Stimulated activated CD8-positive, alpha-beta memory T cell treated with anti-CD3 and anti-CD28 coated beads, Interleukin-7, amount 100 ng/mL, for 48 hours (primary cell): ENCODE results near the gene NOL4L.
"Not testable (repeated sequence)": the region's sequence is repeated elsewhere in the genome, so short reads cannot be mapped to it uniquely, and the experiment has no call there.

Experiments
- DNase-seq, 2 donors: peaks; one replicate each; pipeline ENCODE4 v3.0.0-alpha.2; 2020; ENCODE audit warnings: low read depth in 1 of 2; ENCODE audit errors: extremely low read depth in 1 of 2

NOL4L gene

GRCh38 chr20:32598606-32599005 lies 13.5 kb upstream of the NOL4L start:
- no peak for DNase-seq

- DNase-seq, result no peak
Measured at GRCh38 chr20:32597714-32598113, 12.6 kb upstream of the NOL4L start.

GRCh38 chr20:32596681-32597252 lies 11.6 kb upstream of the NOL4L start:
- DNase-seq, result no peak

- no peak for DNase-seq
Measured at GRCh38 chr20:32595143-32595542, 10.0 kb upstream of the NOL4L start.

GRCh38 chr20:32594669-32595068 lies 9.5 kb upstream of the NOL4L start:
- DNase-seq, result not testable (repeated sequence)

- DNase-seq, result no peak
Measured at GRCh38 chr20:32594204-32594603, 9.1 kb upstream of the NOL4L start.

- DNase-seq, result not testable (repeated sequence)
Measured at GRCh38 chr20:32592616-32593015, 7.5 kb upstream of the NOL4L start.

GRCh38 chr20:32592022-32592421 lies 6.9 kb upstream of the NOL4L start:
- no peak for DNase-seq

GRCh38 chr20:32589769-32590168 lies 4.6 kb upstream of the NOL4L start:
- DNase-seq, result no peak

GRCh38 chr20:32589256-32589655 lies 4.1 kb upstream of the NOL4L start:
- no peak for DNase-seq

- no peak for DNase-seq
Measured at GRCh38 chr20:32588040-32588439, 2.9 kb upstream of the NOL4L start.

- DNase-seq, result no peak
Measured at GRCh38 chr20:32586291-32586690, 1.2 kb upstream of the NOL4L start.

GRCh38 chr20:32585586-32586127 lies 524 bp upstream of the NOL4L start:
- no peak for DNase-seq

GRCh38 chr20:32583581-32584070 lies 1.5 kb downstream of the NOL4L start:
- DNase-seq, result no peak

- no peak for DNase-seq
Measured at GRCh38 chr20:32582659-32583580, 2.2 kb downstream of the NOL4L start.

GRCh38 chr20:32581839-32582658 lies 3.1 kb downstream of the NOL4L start:
- no peak for DNase-seq

GRCh38 chr20:32580970-32581838 lies 3.9 kb downstream of the NOL4L start:
- no peak for DNase-seq

- no peak for DNase-seq
Measured at GRCh38 chr20:32580219-32580969, 4.7 kb downstream of the NOL4L start.

- no peak for DNase-seq
Measured at GRCh38 chr20:32578840-32579390, 6.2 kb downstream of the NOL4L start.
